HFF-Myc (cell line): ENCODE measurements around the gene INF2.

ENCODE experiments used
- DNase-seq: peaks from one replicate; pipeline ENCODE4 v3.0.0-alpha.2; 2011; ENCODE audit warnings: low read depth; ENCODE audit errors: extremely low read depth
- H3K4me3 ChIP-seq: replicated peaks from 2 replicates; pipeline ENCODE4 v1.5.1; 2011; ENCODE audit warnings: low read depth, mild to moderate bottlenecking, control low read depth, low read length
- TF ChIP-seq, protein P1 (sequence below): IDR thresholded peaks from 2 replicates; pipeline ENCODE4 v1.5.1; 2012; ENCODE audit warnings: mild to moderate bottlenecking, low read depth, low read length, control low read depth; ENCODE audit errors: missing control alignments

The INF2 gene

DNA sequence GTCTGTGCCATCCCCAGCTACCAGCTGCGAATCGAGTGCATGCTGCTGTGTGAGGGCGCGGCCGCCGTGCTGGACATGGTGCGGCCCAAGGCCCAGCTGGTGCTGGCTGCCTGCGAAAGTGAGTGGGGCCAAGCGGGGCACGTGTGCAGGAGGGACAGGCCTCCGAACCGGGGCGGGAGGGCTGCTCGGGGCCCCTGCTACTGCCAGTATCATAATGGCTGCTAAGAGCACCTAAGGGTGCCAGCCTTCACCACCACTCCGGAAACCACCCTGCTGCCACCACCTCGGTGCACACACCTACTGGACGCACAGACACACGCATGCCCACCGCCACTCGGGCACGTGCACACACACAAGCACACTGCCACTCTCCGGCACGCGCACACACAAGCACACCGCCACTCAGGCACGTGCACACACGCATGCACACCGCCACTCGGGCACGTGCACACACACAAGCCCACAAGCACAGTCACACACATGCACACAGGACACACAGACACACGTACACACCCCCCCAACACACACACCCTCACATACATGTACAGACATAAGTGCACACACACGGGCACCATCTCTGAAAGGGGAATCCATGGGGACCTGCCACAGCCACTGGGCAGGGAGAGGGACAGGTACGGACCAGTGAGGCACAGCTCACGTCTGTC lies 20.8 kb downstream of the INF2 start:
- no peak overlapping the region for H3K4me3 ChIP-seq
- DNase-seq, result no peak
- TF ChIP-seq, protein P1, sequence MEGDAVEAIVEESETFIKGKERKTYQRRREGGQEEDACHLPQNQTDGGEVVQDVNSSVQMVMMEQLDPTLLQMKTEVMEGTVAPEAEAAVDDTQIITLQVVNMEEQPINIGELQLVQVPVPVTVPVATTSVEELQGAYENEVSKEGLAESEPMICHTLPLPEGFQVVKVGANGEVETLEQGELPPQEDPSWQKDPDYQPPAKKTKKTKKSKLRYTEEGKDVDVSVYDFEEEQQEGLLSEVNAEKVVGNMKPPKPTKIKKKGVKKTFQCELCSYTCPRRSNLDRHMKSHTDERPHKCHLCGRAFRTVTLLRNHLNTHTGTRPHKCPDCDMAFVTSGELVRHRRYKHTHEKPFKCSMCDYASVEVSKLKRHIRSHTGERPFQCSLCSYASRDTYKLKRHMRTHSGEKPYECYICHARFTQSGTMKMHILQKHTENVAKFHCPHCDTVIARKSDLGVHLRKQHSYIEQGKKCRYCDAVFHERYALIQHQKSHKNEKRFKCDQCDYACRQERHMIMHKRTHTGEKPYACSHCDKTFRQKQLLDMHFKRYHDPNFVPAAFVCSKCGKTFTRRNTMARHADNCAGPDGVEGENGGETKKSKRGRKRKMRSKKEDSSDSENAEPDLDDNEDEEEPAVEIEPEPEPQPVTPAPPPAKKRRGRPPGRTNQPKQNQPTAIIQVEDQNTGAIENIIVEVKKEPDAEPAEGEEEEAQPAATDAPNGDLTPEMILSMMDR, result no peak

DNA sequence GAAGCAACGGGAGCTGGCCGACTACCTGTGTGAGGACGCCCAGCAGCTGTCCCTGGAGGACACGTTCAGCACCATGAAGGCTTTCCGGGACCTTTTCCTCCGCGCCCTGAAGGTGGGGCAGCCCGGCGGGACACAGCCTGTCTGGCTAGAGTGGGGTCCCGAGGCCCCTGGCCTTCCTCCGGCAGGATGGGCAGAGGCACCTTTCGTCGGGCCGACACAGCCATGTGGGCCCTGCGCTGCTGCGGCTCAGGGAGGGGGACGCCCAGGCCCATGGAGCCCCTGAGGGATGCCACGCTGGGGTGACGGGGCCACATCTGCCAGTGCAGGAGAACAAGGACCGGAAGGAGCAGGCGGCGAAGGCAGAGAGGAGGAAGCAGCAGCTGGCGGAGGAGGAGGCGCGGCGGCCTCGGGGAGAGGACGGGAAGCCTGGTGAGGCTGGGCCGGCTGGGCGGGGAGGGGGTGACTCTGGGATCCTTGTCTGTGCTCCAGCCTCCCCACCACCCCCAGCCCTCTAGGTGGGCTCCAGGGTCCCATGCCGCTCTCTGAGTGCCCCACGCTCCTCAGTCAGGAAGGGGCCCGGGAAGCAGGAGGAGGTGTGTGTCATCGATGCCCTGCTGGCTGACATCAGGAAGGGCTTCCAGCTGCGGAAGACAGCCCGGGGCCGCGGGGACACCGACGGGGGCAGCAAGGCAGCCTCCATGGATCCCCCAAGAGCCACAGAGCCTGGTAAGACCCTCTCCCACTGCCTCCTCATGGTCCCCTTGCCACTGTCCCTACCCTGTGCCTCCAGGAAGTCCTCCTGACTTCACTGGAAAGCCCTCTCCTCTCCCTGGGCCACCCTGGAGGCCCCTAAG lies 23.7 kb downstream of the INF2 start:
- no peak for DNase-seq
- no peak overlapping the region for H3K4me3 ChIP-seq
- TF ChIP-seq, protein P1, result no peak

GRCh38 chr14:104714066-104714465 lies 24.6 kb downstream of the INF2 start:
- TF ChIP-seq, protein P1, result no peak
- no peak overlapping the region for H3K4me3 ChIP-seq
- DNase-seq, result no peak

DNA sequence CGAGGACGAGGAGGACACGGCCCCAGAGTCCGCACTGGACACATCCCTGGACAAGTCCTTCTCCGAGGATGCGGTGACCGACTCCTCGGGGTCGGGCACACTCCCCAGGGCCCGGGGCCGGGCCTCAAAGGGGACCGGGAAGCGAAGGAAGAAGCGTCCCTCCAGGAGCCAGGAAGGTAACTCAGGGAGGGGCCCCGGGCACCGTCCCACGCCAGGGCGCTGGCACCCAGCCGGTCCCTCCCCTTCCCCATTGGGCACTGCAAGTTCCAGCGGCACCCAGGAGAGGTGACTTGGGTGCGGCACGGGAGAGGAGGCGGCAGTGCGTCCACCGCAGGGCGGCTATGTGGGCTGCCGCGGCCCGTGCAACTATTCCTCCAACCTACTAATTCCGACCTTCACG lies 25.3 kb downstream of the INF2 start:
- TF ChIP-seq, protein P1, result no peak

DNA sequence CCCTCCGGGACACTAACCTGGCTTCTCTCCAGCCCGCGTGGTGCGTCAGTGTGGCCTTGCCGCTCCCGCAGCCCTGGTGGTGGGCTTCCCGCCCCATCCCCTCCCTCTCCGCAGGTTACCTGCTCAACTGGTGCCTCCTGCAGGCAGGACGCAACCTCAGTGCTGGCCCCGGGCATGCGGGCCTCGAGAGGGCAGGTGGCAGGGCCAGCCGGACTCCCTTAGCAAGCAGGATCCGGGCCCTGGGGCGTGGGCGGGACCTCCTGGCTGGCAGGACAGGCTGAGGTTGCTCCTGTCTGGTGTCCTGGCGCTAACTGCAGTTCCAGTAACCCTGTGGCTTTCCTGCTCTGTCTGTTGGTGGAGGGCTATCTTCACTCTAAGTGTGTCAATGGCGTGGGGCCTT lies 26.0 kb downstream of the INF2 start:
- no peak overlapping the region for H3K4me3 ChIP-seq
- TF ChIP-seq, protein P1, result no peak
- no peak for DNase-seq

More for the DNA sequence above, 25.3 kb downstream of the INF2 start:
- no peak overlapping the region for H3K4me3 ChIP-seq
- no peak for DNase-seq

DNA sequence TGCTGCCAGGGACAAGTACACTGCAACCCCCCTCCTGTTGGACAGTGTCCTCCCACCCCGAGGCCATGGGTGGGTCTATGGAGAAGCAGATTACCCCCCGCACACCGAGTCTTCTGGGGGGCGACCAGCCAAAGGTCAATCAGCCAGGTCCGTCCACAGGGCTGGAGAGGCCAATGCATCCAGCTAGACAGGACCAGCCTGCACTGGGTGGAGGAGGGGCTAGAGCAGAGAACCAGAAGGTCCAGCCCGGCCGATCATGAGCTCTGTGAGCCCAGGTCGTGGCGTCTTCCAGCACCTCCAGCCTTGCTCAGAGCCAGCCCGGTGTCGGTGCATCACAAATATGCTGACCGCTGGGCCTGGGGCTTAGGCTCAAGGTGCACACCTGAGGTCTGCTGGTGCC lies 26.5 kb downstream of the INF2 start:
- H3K4me3 ChIP-seq, result no peak overlapping the region
- no peak for DNase-seq
- TF ChIP-seq, protein P1, result no peak
